Hematopoietic multipotent progenitor cell treated with erythropoietin and hydrocortisone succinate and interleukin-3 and kit ligand, for 15 days (in vitro differentiated cells): ENCODE results near the gene REXO4.
A peak's percentile ranks its signal among the peaks of the same experiment; 100 is the strongest.
"Not testable (repeated sequence)": the region's sequence is repeated elsewhere in the genome, so short reads cannot be mapped to it uniquely, and the experiment has no call there.

Source experiments
- DNase-seq: peaks from one replicate; pipeline ENCODE4 v3.0.0-alpha.2; 2015; ENCODE audit warnings: low spot score

Gene REXO4

GRCh38 chr9:133417541-133418461, at the start of gene REXO4:
TSS of gene REXO4 (minus strand) at chr9:133418010. CDS start at chr9:133417844, 166 bp downstream.
- DNase-seq, result peak; percentile 77

GRCh38 chr9:133467101-133467500, 49.3 kb upstream of the REXO4 start:
- DNase-seq, result no peak

GRCh38 chr9:133465984-133466383, 48.2 kb upstream of the REXO4 start:
- no peak for DNase-seq

- DNase-seq, result no peak
Observed at GRCh38 chr9:133464638-133465037, 46.8 kb upstream of the REXO4 start.

- no peak for DNase-seq
Observed at GRCh38 chr9:133463864-133464615, 46.2 kb upstream of the REXO4 start.

- DNase-seq, result no peak
Observed at GRCh38 chr9:133463234-133463863, 45.5 kb upstream of the REXO4 start.

- no peak for DNase-seq
Observed at GRCh38 chr9:133461975-133462374, 44.2 kb upstream of the REXO4 start.

GRCh38 chr9:133460405-133461175, 42.8 kb upstream of the REXO4 start:
- no peak for DNase-seq

GRCh38 chr9:133459476-133460404, 41.9 kb upstream of the REXO4 start, which contains the start of gene CACFD1:
TSS of gene CACFD1 (plus strand) at chr9:133459978. CDS start at chr9:133460067, 89 bp downstream.
- peak; percentile 91 for DNase-seq

- no peak for DNase-seq
Observed at GRCh38 chr9:133458643-133459312, 41.0 kb upstream of the REXO4 start.

GRCh38 chr9:133457748-133458147, 39.9 kb upstream of the REXO4 start:
- DNase-seq, result no peak

GRCh38 chr9:133457233-133457632, 39.4 kb upstream of the REXO4 start:
- DNase-seq, result no peak

GRCh38 chr9:133456409-133456808, 38.6 kb upstream of the REXO4 start:
- DNase-seq, result no peak

- DNase-seq, result no peak
Observed at GRCh38 chr9:133455936-133456335, 38.1 kb upstream of the REXO4 start.

- DNase-seq, result no peak
Observed at GRCh38 chr9:133454943-133455673, 37.3 kb upstream of the REXO4 start.

- no peak for DNase-seq
Observed at GRCh38 chr9:133454325-133454724, 36.5 kb upstream of the REXO4 start.

- no peak for DNase-seq
Observed at GRCh38 chr9:133453651-133454050, 35.8 kb upstream of the REXO4 start.

GRCh38 chr9:133452562-133452961, 34.8 kb upstream of the REXO4 start:
- DNase-seq, result no peak

GRCh38 chr9:133451865-133452264, 34.1 kb upstream of the REXO4 start:
- DNase-seq, result not testable (repeated sequence)
